Mucosa of descending colon (tissue), 3 donors: Measurements from ENCODE around the gene DHRS9. TPM values are rescaled to one million over a fixed set of nuclear protein-coding genes. Genes with fewer than 3 reads are reported as not detected.
A peak's percentile ranks its signal among the peaks of the same experiment; 100 is the strongest.

ENCODE experiments used
- ATAC-seq: fragments of 200-7000 bp; cut with Tn5 transposase; one replicate; pipeline ENCODE4 v1.9.1; 2020; ENCODE audit warnings: mild to moderate bottlenecking, moderate library complexity
- DNase-seq, 3 donors: peaks; one replicate each; pipeline ENCODE4 v3.0.0-alpha.2; 2020
- H3K36me3 ChIP-seq: fragments of 200-600 bp; one replicate; pipeline ENCODE4 v1.8.0; 2021; ENCODE audit warnings: low read depth, mild to moderate bottlenecking
- H3K4me1 ChIP-seq: fragments of 200-600 bp; one replicate; pipeline ENCODE4 v1.8.0; 2021; ENCODE audit warnings: low read depth, mild to moderate bottlenecking
- H3K4me3 ChIP-seq: fragments of 200-600 bp; one replicate; pipeline ENCODE4 v1.8.0; 2021; ENCODE audit warnings: mild to moderate bottlenecking
- H3K9me3 ChIP-seq: fragments of 200-600 bp; one replicate; pipeline ENCODE4 v1.8.0; 2021; ENCODE audit warnings: mild to moderate bottlenecking
- intact Hi-C, 2 donors: fragments of 100-400 bp; cut with DNase I in 1 of 2; cut with micrococcal nuclease in 1 of 2; formaldehyde crosslinking; loops; one replicate each; pipeline versions ENCODE4 v1.11.0 to v1.11.1; 2022; cut with DNase I, micrococcal nuclease
- total RNA-seq, 3 donors: library from RNA; stranded (reverse); fragmentation: NEBNext Ultra II Directional in 2 of 3; extraction: Animal tissue kit (Norgen Biotek cat#: 25700) in 2 of 3; gene quantifications; one replicate each; pipeline versions ENCODE4 v1.2.1 to v1.2.4, GENCODE V29; 2021 to 2023
- TF ChIP-seq, protein P1 (sequence below): fragments of 200-600 bp; IDR thresholded peaks from one replicate; pipeline ENCODE4 v1.8.0; 2022; ENCODE audit warnings: antibody characterized with exemption, mild to moderate bottlenecking
- donor health status: DM: no; HTN: no; CAD: no; lungs with moderate emphysema.
- donor health status: DM: no; HTN: no; CAD: no.
- donor health status: DM: no; HTN: yes; CAD: no.

Gene DHRS9
- total RNA-seq, 3 donors from 2014 or later: 92.0 to 219 (median 160) TPM

DNA sequence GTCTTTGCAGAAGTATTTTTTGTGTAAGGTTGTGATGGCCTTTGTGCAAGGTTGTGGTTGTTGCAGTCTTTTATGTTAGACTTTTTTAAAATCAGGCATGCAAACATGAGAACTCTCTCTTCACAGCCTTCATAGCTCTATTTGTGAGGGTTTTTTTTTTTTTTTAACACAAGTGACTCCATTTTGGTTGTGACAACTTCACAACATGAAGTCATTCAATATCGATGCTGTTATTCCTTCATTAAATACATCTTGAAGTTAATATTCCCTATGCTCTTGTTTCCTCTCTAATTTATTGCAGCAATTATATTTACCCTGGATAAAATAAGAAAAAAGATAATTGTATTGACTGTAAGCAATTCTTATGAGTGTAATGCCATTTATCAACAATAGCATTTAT is 35.5 kb downstream of the DHRS9 start:
- ATAC-seq (no peak), DNase-seq (no peak)
- H3K9me3 ChIP-seq: no peaks in the 10 kb centered on the region
- H3K36me3 ChIP-seq: no peaks in the 10 kb centered on the region
- H3K4me1 ChIP-seq: peaks cover 5% of the 10 kb centered on the region
- TF ChIP-seq, protein P1, sequence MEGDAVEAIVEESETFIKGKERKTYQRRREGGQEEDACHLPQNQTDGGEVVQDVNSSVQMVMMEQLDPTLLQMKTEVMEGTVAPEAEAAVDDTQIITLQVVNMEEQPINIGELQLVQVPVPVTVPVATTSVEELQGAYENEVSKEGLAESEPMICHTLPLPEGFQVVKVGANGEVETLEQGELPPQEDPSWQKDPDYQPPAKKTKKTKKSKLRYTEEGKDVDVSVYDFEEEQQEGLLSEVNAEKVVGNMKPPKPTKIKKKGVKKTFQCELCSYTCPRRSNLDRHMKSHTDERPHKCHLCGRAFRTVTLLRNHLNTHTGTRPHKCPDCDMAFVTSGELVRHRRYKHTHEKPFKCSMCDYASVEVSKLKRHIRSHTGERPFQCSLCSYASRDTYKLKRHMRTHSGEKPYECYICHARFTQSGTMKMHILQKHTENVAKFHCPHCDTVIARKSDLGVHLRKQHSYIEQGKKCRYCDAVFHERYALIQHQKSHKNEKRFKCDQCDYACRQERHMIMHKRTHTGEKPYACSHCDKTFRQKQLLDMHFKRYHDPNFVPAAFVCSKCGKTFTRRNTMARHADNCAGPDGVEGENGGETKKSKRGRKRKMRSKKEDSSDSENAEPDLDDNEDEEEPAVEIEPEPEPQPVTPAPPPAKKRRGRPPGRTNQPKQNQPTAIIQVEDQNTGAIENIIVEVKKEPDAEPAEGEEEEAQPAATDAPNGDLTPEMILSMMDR: no peak
- intact Hi-C loops: loop anchor here in 1 of 2 donors (10.0 kb wide), 1 partner anchor 140 kb away; no protein-coding TSS in a partner anchor
- H3K4me3 ChIP-seq: no peak overlapping the region

DNA sequence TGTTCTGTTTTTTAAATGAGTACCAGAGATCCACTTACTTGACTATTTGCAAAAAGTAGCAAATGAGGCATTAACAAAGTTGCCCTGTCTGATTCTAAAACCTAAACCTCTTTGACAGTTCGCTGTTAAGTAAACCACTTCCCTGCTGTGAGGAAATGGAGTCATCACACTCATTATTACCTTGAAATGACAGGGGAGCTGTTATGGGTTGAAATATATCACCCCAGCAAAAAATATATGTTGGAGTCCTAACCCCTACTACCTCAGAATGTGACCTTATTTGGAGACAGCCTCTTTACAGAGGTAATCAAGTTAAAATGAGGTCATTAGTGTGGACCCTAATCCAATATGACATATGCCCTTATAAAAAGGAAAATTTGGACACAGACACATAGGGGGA is 36.1 kb downstream of the DHRS9 start:
- Histone ChIP-seq H3K9me3 (no peaks in the 10 kb centered on the region), H3K4me3 (no peak overlapping the region), H3K4me1 (peaks cover 5% of the 10 kb centered on the region), H3K36me3 (no peaks in the 10 kb centered on the region)
- peak; percentile 13 for ATAC-seq
- TF ChIP-seq, protein P1: no peak
- intact Hi-C loops: loop anchor here in 1 of 2 donors (10.0 kb wide), 1 partner anchor 141 kb away; no protein-coding TSS in a partner anchor
- DNase-seq: no peak

DNA sequence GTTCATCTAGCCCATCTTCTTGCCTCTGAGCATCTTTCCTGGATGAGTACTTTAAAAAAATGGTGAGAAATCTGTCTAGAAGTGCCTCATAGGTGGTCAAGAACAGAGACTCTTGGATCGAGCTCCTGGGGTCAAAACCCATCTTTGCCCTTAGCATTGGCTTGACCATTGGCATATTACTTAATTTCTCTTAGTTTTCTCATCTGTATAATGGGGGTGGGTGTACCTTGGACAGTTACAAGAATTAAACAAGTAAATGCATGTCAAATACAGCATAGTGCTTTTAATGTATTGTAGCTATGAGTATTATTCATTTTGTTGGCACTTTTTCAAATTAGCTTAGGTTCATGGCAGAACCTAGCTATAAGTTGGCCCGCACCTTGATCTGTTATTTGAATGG is 36.8 kb downstream of the DHRS9 start:
- Histone ChIP-seq H3K9me3 (no peaks in the 10 kb centered on the region), H3K4me3 (no peak overlapping the region), H3K36me3 (no peaks in the 10 kb centered on the region), H3K4me1 (peaks cover 5% of the 10 kb centered on the region)
- ATAC-seq (no peak), DNase-seq (no peak)
- intact Hi-C loops: loop anchor here in 1 of 2 donors (10.0 kb wide), 1 partner anchor 141 kb away; no protein-coding TSS in a partner anchor
- TF ChIP-seq, protein P1: no peak

DNA sequence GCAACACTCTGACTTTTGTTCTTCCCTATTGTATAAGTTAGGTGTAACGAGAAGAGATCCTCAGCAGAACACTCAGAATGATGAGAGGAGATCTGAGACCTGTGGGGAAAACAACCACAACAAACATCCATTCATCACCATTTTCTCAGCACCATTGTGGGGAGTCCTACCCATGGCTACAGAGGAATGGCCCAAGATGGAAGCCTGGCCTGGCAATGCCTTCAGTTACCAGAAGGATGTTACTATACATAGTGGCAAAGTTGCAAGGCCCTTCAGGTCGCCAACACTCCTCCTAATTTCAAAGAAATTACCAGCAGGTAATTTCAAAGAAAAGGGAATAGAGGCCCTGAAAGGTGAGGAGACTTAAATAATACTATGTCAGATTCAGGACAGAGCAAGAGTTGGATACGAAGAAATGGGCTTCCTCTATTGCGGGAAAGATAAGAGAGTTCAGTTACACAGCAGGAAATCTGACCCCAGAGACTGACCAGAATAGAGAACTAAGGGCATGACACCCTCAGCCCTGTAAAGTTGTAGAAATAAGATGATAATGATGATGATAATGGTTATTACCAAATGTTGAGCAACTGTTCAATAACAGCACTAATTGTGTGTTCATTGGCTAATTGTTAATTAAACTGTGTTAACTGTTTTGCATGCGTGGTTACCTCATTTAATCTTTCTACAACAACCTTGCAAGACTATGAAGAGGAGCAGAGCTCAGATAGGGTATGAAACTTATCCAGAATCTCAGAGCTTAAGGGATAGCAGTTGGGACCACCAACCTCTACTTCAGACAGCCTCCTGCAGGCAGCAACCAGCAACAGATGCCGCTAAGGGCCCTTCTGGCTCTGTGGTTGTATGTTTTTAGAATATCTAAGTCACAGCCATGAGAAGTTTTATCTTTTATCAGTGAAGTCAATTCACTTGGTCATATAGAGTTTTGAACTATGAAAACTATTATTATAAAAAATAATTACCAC is 37.5 kb downstream of the DHRS9 start:
- TF ChIP-seq, protein P1: no peak
- H3K4me3 ChIP-seq: no peak overlapping the region
- no peaks in the 10 kb centered on the region for H3K36me3 ChIP-seq
- H3K4me1 ChIP-seq: peaks cover 5% of the 10 kb centered on the region
- DNase-seq (no peak), ATAC-seq (no peak)
- intact Hi-C loops: loop anchor here in 1 of 2 donors (10.0 kb wide), 1 partner anchor 142 kb away; no protein-coding TSS in a partner anchor
- H3K9me3 ChIP-seq: no peaks in the 10 kb centered on the region

DNA sequence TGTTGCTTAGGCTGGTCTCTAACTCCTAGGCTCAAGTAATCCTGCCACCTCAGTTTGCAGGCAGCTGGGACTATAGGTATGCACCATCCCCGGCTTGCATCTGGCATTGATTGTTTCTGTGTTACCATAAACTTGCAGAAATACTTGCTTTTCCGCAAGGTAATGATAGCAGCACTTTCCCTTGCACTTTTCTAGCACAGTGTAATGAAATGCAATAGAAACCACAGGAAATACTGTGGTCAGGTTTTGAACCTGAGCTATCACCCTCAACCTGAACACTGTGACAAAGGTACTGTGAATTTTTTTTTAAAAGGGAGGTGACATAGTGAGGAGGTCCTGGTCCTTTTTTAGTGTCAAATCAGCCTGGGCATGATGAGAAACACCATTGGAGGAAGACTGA is 38.3 kb downstream of the DHRS9 start:
- ATAC-seq (peak; percentile 54), DNase-seq (no peak)
- intact Hi-C loops: loop anchor here in 1 of 2 donors (10.0 kb wide), 1 partner anchor 143 kb away; no protein-coding TSS in a partner anchor
- Histone ChIP-seq H3K9me3 (no peaks in the 10 kb centered on the region), H3K36me3 (no peaks in the 10 kb centered on the region), H3K4me1 (peaks cover 5% of the 10 kb centered on the region), H3K4me3 (no peak overlapping the region)
- TF ChIP-seq, protein P1: no peak
